ENCODE results near the gene KCNMA1. TPM values are rescaled to one million over a fixed set of nuclear protein-coding genes. Genes with fewer than 3 reads are reported as not detected.
"Not testable (repeated sequence)": the region's sequence is repeated elsewhere in the genome, so short reads cannot be mapped to it uniquely, and the experiment has no call there.

The KCNMA1 gene
- total RNA-seq, 1 donor from 2014 or later, result 2.0 TPM

- not testable (repeated sequence) for ATAC-seq (ENCODE audit: poor library complexity); DNase-seq
- intact Hi-C loops (cut with DNase I), result loop anchor here (5.0 kb wide), 1 partner anchor 255 kb away; no protein-coding TSS in a partner anchor
Observed at GRCh38 chr10:77387701-77388100, 249.9 kb downstream of the KCNMA1 start.

GRCh38 chr10:77387247-77387646, 250.4 kb downstream of the KCNMA1 start:
- no peak for ATAC-seq (ENCODE audit: poor library complexity)
- DNase-seq, result no peak
- intact Hi-C loops (cut with DNase I), result loop anchor here (5.0 kb wide), 1 partner anchor 255 kb away; no protein-coding TSS in a partner anchor

GRCh38 chr10:77386838-77387237, 250.8 kb downstream of the KCNMA1 start:
- intact Hi-C loops (cut with DNase I), result loop anchor here (5.0 kb wide), 1 partner anchor 255 kb away; no protein-coding TSS in a partner anchor
- ATAC-seq (ENCODE audit: poor library complexity) (no peak), DNase-seq (no peak)

GRCh38 chr10:77386365-77386764, 251.2 kb downstream of the KCNMA1 start:
- ATAC-seq (ENCODE audit: poor library complexity) (no peak), DNase-seq (no peak)
- intact Hi-C loops (cut with DNase I), result loop anchor here (5.0 kb wide), 1 partner anchor 256 kb away; no protein-coding TSS in a partner anchor

- DNase-seq (no peak), ATAC-seq (ENCODE audit: poor library complexity) (no peak)
- intact Hi-C loops (cut with DNase I), result loop anchor here (5.0 kb wide), 1 partner anchor 257 kb away; no protein-coding TSS in a partner anchor
Observed at GRCh38 chr10:77385315-77385714, 252.3 kb downstream of the KCNMA1 start.

GRCh38 chr10:77383861-77384553, 253.6 kb downstream of the KCNMA1 start:
- intact Hi-C loops (cut with DNase I), result no loop called here
- no peak for DNase-seq
- no peak for ATAC-seq (ENCODE audit: poor library complexity)

- intact Hi-C loops (cut with DNase I), result no loop called here
- no peak for DNase-seq
- no peak for ATAC-seq (ENCODE audit: poor library complexity)
Observed at GRCh38 chr10:77381750-77382149, 255.9 kb downstream of the KCNMA1 start.

GRCh38 chr10:77380723-77381122, 256.9 kb downstream of the KCNMA1 start:
- intact Hi-C loops (cut with DNase I), result no loop called here
- DNase-seq (no peak), ATAC-seq (ENCODE audit: poor library complexity) (no peak)

- ATAC-seq (ENCODE audit: poor library complexity) (no peak), DNase-seq (no peak)
- intact Hi-C loops (cut with DNase I), result no loop called here
Observed at GRCh38 chr10:77380191-77380590, 257.4 kb downstream of the KCNMA1 start.

- intact Hi-C loops (cut with DNase I), result no loop called here
- no peak for DNase-seq
- no peak for ATAC-seq (ENCODE audit: poor library complexity)
Observed at GRCh38 chr10:77378366-77379349, 258.9 kb downstream of the KCNMA1 start.

- intact Hi-C loops (cut with DNase I), result no loop called here
- DNase-seq, result no peak
- ATAC-seq (ENCODE audit: poor library complexity), result no peak
Observed at GRCh38 chr10:77377678-77378352, 259.8 kb downstream of the KCNMA1 start.

GRCh38 chr10:77377034-77377433, 260.6 kb downstream of the KCNMA1 start:
- ATAC-seq (ENCODE audit: poor library complexity) (no peak), DNase-seq (no peak)
- intact Hi-C loops (cut with DNase I), result no loop called here

GRCh38 chr10:77374189-77374656, 263.4 kb downstream of the KCNMA1 start:
- DNase-seq (no peak), ATAC-seq (ENCODE audit: poor library complexity) (no peak)
- intact Hi-C loops (cut with DNase I), result no loop called here

GRCh38 chr10:77371848-77372799, 265.5 kb downstream of the KCNMA1 start:
- intact Hi-C loops (cut with DNase I), result no loop called here
- DNase-seq (no peak), ATAC-seq (ENCODE audit: poor library complexity) (no peak)

GRCh38 chr10:77371421-77371820, 266.2 kb downstream of the KCNMA1 start:
- intact Hi-C loops (cut with DNase I), result no loop called here
- no peak for ATAC-seq (ENCODE audit: poor library complexity)
- no peak for DNase-seq

GRCh38 chr10:77368006-77368405, 269.6 kb downstream of the KCNMA1 start:
- no peak for ATAC-seq (ENCODE audit: poor library complexity)
- intact Hi-C loops (cut with DNase I), result no loop called here

GRCh38 chr10:77363210-77363609, 274.4 kb downstream of the KCNMA1 start:
- DNase-seq (no peak), ATAC-seq (ENCODE audit: poor library complexity) (no peak)
- intact Hi-C loops (cut with DNase I), result no loop called here

More at GRCh38 chr10:77368006-77368405, 269.6 kb downstream of the KCNMA1 start:
- no peak for DNase-seq

GRCh38 chr10:77361831-77362230, 275.8 kb downstream of the KCNMA1 start:
- ATAC-seq (ENCODE audit: poor library complexity) (no peak), DNase-seq (no peak)
- intact Hi-C loops (cut with DNase I), result no loop called here
